Large intestine (tissue), 3 donors: Measurements from ENCODE around the gene RAB42. TPM values are rescaled to one million over a fixed set of nuclear protein-coding genes. Genes with fewer than 3 reads are reported as not detected.
"Not testable (repeated sequence)": the region's sequence is repeated elsewhere in the genome, so short reads cannot be mapped to it uniquely, and the experiment has no call there.

Source experiments
- DNase-seq, 2 donors: peaks; one replicate each; pipeline versions ENCODE4 v3.0.0 to v3.0.0-alpha.2; 2013
- H3K27ac ChIP-seq: one replicate; pipeline ENCODE4 v1.5.1; 2013; ENCODE audit warnings: low read length
- H3K27me3 ChIP-seq: 2 replicates; pipeline ENCODE4 v1.6.1; 2013; ENCODE audit warnings: low read length; ENCODE audit not compliant: control insufficient read depth, insufficient read depth
- H3K36me3 ChIP-seq: 2 replicates; pipeline ENCODE4 v1.6.1; 2013; ENCODE audit warnings: low read length; ENCODE audit not compliant: control insufficient read depth, insufficient read depth
- H3K4me1 ChIP-seq: one replicate; pipeline ENCODE4 v1.6.1; 2013; ENCODE audit warnings: low read length; ENCODE audit not compliant: control insufficient read depth, insufficient read depth
- H3K4me3 ChIP-seq: one replicate; pipeline ENCODE4 v1.5.1; 2013; ENCODE audit warnings: low read length
- H3K9me3 ChIP-seq: one replicate; pipeline ENCODE4 v1.6.1; 2013; ENCODE audit warnings: mild to moderate bottlenecking, low read depth, low read length, moderate library complexity; ENCODE audit not compliant: control insufficient read depth
- WGBS: methylation state at CpG from one replicate; pipeline ENCODE4 v1.1.5; 2013; ENCODE audit warnings: low lambda C conversion rate; ENCODE audit not compliant: insufficient coverage; 5-methylcytosine and 5-hydroxymethylcytosine counted together
- polyA plus RNA-seq: library from polyadenylated mRNA; unstranded; fragments of 120-200 nt; gene quantifications from one replicate; pipeline ENCODE4 v1.2.1, GENCODE V29; 2013

The RAB42 gene
- polyA plus RNA-seq, 1 donor: 37.1 TPM

GRCh38 chr1:28582248-28582615, 9.8 kb upstream of the RAB42 start:
- Histone ChIP-seq H3K36me3 (peaks cover 27% of the 10 kb centered on the region), H3K4me3 (peak overlapping the region; percentile 93), H3K9me3 (no peaks in the 10 kb centered on the region), H3K27me3 (no peaks in the 10 kb centered on the region), H3K4me1 (peaks cover 6% of the 10 kb centered on the region), H3K27ac (peak overlapping the region; percentile 94)
- no peak for DNase-seq
- no CpG with 5 or more reads among the region's 10 CpGs for WGBS

DNA sequence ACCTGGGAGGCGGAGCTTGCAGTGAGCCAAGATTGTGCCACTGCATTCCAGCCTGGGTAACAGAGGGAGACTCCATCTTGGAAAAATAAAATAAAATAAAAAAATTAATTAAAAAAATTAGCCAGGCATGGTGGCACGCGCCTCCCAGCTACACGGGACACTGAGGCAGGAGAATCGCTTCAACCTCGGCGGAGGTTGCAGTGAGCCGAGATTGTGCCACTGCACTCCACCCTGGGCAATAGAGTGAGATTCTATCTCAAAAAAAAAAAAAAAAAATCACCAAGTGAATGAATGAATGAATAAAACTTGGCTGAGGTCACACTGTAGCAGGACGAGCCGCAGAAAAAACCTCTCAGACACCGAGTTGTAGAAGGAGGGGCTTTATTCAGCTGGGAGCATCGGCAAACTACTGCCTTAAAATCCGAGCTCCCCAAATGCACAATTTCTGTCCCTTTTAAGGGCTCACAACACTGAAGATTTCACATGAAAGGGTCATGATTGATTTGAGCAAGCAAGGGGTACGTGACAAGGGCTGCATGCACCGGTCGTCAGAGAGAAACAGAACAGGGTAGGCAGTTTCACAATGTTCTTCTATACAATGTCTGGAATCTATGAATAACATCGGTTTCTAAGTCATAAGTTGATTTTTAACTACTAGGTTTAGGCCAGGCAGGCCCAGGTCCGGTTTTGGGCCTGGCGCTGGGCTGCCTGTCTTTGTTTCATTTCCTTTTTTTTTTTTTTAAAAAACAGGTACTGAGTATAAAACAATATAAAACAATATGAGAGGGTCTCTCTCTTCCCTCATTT, 5.3 kb upstream of the RAB42 start:
- H3K9me3 ChIP-seq, H3K4me3 ChIP-seq, H3K36me3 ChIP-seq, DNase-seq, H3K27me3 ChIP-seq, H3K27ac ChIP-seq: not testable (repeated sequence)
- H3K4me1 ChIP-seq: peaks cover 18% of the 10 kb centered on the region
- WGBS: 96% methylated on average over 7 of the region's 19 CpGs

- peaks cover 4% of the 10 kb centered on the region for H3K9me3 ChIP-seq
- H3K27ac ChIP-seq: peak overlapping the region; percentile 92
- peak overlapping the region; percentile 54 for H3K4me3 ChIP-seq
- no peaks in the 10 kb centered on the region for H3K27me3 ChIP-seq
- H3K4me1 ChIP-seq: peaks cover 17% of the 10 kb centered on the region
- peaks cover 3% of the 10 kb centered on the region for H3K36me3 ChIP-seq
- peak; percentile 16 to 57 for DNase-seq
- WGBS: no CpG with 5 or more reads among the region's 81 CpGs
Observed at GRCh38 chr1:28592321-28593071, 431 bp downstream of the RAB42 start.

DNA sequence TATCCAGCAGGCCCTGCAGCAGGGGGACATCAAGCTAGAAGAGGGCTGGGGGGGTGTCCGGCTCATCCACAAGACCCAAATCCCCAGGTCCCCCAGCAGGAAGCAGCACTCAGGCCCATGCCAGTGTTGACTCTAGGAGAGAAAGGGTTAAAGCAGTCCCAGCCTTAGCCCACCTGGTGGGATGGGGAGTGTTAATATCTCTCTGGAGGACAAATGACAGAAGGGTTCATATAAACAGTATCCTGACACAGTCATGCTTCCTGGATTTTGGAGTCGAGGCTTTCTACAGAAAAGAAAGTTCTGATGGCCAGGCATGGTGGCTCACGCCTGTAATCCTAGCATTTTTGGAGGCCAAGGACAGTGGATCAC, 1.9 kb downstream of the RAB42 start:
- DNase-seq, H3K27ac ChIP-seq, H3K9me3 ChIP-seq, H3K27me3 ChIP-seq, H3K36me3 ChIP-seq: not testable (repeated sequence)
- Histone ChIP-seq H3K4me3 (peak overlapping the region; percentile 54), H3K4me1 (peaks cover 17% of the 10 kb centered on the region)
- WGBS: no CpG with 5 or more reads among the region's 3 CpGs

GRCh38 chr1:28594686-28595411, 2.8 kb downstream of the RAB42 start:
- DNase-seq, H3K27me3 ChIP-seq, H3K36me3 ChIP-seq, H3K27ac ChIP-seq, H3K9me3 ChIP-seq, H3K4me3 ChIP-seq: not testable (repeated sequence)
- peaks cover 17% of the 10 kb centered on the region for H3K4me1 ChIP-seq
- 100% methylated on average over 2 of the region's 7 CpGs for WGBS

DNA sequence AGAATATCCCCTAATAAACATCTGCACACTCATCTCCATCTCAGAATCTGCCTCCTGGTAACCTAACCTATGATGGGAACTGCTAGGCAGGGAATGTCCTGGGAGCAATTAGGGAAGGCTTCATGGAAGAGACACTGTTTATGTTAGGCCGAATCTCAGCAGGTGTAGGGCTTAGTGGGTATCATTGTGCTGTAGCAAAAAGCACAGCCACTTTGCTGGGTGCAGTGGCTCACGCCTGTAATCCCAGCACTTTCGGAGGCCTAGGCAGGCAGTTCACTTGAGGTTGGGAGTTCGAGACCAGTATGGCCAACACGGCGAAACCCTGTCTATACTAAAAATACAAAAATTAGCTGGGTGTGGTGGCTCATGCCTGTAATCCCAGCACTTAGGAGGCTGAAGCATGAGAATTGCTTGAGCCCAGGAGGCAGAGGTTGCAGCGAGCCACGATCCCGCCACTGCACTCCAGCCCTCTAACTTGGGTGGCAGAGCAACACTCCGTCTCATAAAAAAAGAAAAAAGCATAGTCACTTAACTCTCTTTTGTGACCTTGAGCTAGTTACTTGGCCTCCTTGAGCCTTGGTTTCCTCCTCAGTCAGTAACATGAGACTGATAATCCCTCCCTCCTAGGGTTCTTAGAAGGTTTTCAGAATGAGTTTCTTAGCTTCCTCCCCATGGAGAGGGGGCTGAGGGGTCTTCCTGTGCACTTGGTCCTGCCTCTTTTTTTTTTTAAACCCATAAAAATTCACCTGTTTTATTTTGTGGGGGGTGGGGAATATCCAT, 3.5 kb downstream of the RAB42 start:
- no peak for DNase-seq
- Histone ChIP-seq H3K4me1 (peaks cover 13% of the 10 kb centered on the region), H3K27me3 (no peaks in the 10 kb centered on the region), H3K36me3 (peaks cover 3% of the 10 kb centered on the region), H3K27ac (no peak overlapping the region), H3K4me3 (no peak overlapping the region), H3K9me3 (no peaks in the 10 kb centered on the region)
- WGBS: no CpG with 5 or more reads among the region's 10 CpGs

- not testable (repeated sequence) for H3K4me3 ChIP-seq, H3K9me3 ChIP-seq, DNase-seq, H3K4me1 ChIP-seq, H3K27ac ChIP-seq, H3K36me3 ChIP-seq, H3K27me3 ChIP-seq
- WGBS: no CpG with 5 or more reads among the region's 11 CpGs
Observed at GRCh38 chr1:28596276-28596675, 4.2 kb downstream of the RAB42 start.

GRCh38 chr1:28601696-28602095, 9.6 kb downstream of the RAB42 start:
- Histone ChIP-seq H3K27me3 (no peaks in the 10 kb centered on the region), H3K9me3 (no peaks in the 10 kb centered on the region), H3K27ac (no peak overlapping the region), H3K4me3 (no peak overlapping the region), H3K4me1 (no peaks in the 10 kb centered on the region), H3K36me3 (peaks cover 37% of the 10 kb centered on the region)
- WGBS: no CpG with 5 or more reads among the region's 3 CpGs
- DNase-seq: no peak

GRCh38 chr1:28602536-28603439, 10.7 kb downstream of the RAB42 start:
- WGBS: 14% methylated on average over 1 of the region's 15 CpGs
- no peaks in the 10 kb centered on the region for H3K9me3 ChIP-seq
- no peak overlapping the region for H3K4me3 ChIP-seq
- DNase-seq: peak; percentile 49 to 54
- H3K4me1 ChIP-seq: no peaks in the 10 kb centered on the region
- no peaks in the 10 kb centered on the region for H3K27me3 ChIP-seq
- H3K36me3 ChIP-seq: peaks cover 45% of the 10 kb centered on the region
- no peak overlapping the region for H3K27ac ChIP-seq
